Prostate gland (tissue), 2 donors: ENCODE data around the gene TMEM94. TPM values are rescaled to one million over a fixed set of nuclear protein-coding genes. Genes with fewer than 3 reads are reported as not detected.
"Not testable (repeated sequence)": the region's sequence is repeated elsewhere in the genome, so short reads cannot be mapped to it uniquely, and the experiment has no call there.

Experiments
- DNase-seq: peaks from one replicate; pipeline ENCODE4 v3.0.0-alpha.2; 2019; ENCODE audit warnings: low spot score
- H3K27ac ChIP-seq, 2 donors: fragments of 200-600 bp; sonication (generic); 2 replicates each; pipeline ENCODE4 v1.5.1; 2017 to 2019
- H3K27me3 ChIP-seq: fragments of 200-600 bp; sonication (generic); replicated peaks from 2 replicates; pipeline ENCODE4 v1.5.1; 2019; ENCODE audit not compliant: insufficient read depth
- H3K36me3 ChIP-seq, 2 donors: fragments of 200-600 bp; sonication (generic); 1 replicate in 1 of 2; 2 replicates in 1 of 2; pipeline versions ENCODE4 v1.5.1 to v1.8.1; 2017 to 2019
- H3K4me1 ChIP-seq: fragments of 200-600 bp; sonication (generic); replicated peaks from 2 replicates; pipeline ENCODE4 v1.5.1; 2019
- H3K4me3 ChIP-seq, 2 donors: fragments of 200-600 bp; sonication (generic); 2 replicates each; pipeline ENCODE4 v1.5.1; 2017 to 2019
- H3K9me3 ChIP-seq: fragments of 200-600 bp; sonication (generic); 2 replicates; pipeline ENCODE4 v1.5.1; 2017
- POLR2A ChIP-seq: fragments of 450-650 bp; IDR thresholded peaks from one replicate; pipeline ENCODE4 v1.6.1; 2016; ENCODE audit warnings: antibody characterized with exemption, mild to moderate bottlenecking
- POLR2AphosphoS5 ChIP-seq: sonication (generic); formaldehyde crosslinking; IDR thresholded peaks from one replicate; pipeline ENCODE4 v1.6.1; 2017; ENCODE audit warnings: antibody characterized with exemption
- WGBS: methylation state at CpG from one replicate; pipeline ENCODE4 v1.1.5; 2018; 5-methylcytosine and 5-hydroxymethylcytosine counted together
- intact Hi-C: fragments of 100-400 bp; cut with DNase I; formaldehyde crosslinking; loops from one replicate; pipeline ENCODE4 v1.14.2; 2022
- total RNA-seq, 2 donors: library from RNA; depleted of rRNA; stranded (reverse); fragments of >200 nt; gene quantifications; one replicate each; pipeline ENCODE4 v1.1.0, GENCODE V29; 2016
- TF ChIP-seq, protein P1 (sequence below), 4 experiments: fragments of 200-600 bp in 2 of 4; fragments of 450-650 bp in 2 of 4; sonication (generic) in 2 of 4; IDR thresholded peaks; 1 replicate in 3 of 4; 2 replicates in 1 of 4; pipeline ENCODE4 v1.5.1; 2016 to 2019; ENCODE audit warnings: antibody characterized with exemption in 4 of 4, mild to moderate bottlenecking in 2 of 4, moderate library complexity in 2 of 4

TMEM94 gene
- total RNA-seq, 2 donors from 2014 or later = 63.5 to 128 TPM

DNA sequence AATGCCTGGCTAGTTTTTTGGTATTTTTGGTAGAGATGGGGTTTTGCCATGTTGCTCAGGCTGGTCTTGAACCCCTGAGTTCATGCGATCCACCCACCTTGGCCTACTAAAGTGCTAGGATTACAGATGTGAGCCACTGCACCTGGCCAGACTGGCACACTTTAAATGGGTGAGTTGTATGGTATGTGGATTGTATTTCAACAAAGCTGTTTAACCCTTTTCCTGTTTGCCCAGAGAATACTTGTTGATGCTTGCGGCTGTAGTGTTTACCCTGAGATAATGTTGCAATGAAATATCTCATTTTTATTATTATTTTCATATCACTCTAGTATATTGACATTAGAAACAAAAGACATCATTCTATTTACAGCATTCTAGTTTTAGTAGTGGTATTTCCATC lies 17.1 kb upstream of the TMEM94 start:
- WGBS = 51% methylated on average over 2 of the region's 2 CpGs
- no peak overlapping the region for H3K4me3 ChIP-seq
- TF ChIP-seq POLR2AphosphoS5 (no peak), POLR2A (no peak)
- TF ChIP-seq, protein P1, sequence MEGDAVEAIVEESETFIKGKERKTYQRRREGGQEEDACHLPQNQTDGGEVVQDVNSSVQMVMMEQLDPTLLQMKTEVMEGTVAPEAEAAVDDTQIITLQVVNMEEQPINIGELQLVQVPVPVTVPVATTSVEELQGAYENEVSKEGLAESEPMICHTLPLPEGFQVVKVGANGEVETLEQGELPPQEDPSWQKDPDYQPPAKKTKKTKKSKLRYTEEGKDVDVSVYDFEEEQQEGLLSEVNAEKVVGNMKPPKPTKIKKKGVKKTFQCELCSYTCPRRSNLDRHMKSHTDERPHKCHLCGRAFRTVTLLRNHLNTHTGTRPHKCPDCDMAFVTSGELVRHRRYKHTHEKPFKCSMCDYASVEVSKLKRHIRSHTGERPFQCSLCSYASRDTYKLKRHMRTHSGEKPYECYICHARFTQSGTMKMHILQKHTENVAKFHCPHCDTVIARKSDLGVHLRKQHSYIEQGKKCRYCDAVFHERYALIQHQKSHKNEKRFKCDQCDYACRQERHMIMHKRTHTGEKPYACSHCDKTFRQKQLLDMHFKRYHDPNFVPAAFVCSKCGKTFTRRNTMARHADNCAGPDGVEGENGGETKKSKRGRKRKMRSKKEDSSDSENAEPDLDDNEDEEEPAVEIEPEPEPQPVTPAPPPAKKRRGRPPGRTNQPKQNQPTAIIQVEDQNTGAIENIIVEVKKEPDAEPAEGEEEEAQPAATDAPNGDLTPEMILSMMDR (IDR thresholded peaks at IDR 0.05) = no peak
- no peaks in the 10 kb centered on the region for H3K4me1 ChIP-seq
- intact Hi-C loops = no loop called here
- DNase-seq = no peak
- H3K36me3 ChIP-seq = no peaks in the 10 kb centered on the region
- H3K27ac ChIP-seq = no peak overlapping the region
- H3K9me3 ChIP-seq = no peaks in the 10 kb centered on the region
- H3K27me3 ChIP-seq = no peaks in the 10 kb centered on the region

DNA sequence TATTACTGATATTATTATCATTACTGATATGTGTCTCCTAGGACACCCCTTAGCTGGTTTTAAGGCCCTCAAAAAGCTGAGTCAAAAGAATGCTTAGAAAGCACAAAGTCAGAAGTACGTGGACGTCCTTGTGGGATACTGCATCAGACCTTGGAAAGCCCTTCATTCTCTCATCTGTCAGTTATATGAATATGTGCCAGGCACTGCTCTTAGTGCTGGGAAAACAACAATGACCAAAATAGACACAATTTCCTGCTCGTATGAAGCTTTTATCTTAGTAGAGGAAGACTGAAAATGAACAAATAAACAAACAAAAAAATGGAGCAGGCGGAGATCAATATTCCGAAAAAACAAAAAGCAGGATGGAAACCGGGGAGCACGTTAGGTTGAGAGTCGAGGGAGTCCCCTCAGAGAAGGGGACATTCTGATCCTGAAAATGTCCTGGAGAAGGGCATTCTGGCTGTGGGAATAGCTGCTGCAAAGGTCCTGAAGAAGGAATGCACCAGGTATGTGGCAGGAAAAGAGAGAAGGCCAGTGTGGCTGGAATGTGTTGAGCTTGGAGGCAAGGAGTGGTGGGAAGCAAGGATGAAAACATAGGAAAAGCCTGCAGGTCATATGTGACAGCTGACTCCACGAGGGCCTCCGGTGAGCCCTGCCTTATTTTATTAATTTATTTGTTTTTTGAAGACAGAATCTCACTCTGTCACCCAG lies 15.5 kb upstream of the TMEM94 start:
- Histone ChIP-seq H3K27me3 (no peaks in the 10 kb centered on the region), H3K4me1 (no peaks in the 10 kb centered on the region), H3K36me3 (no peaks in the 10 kb centered on the region), H3K4me3 (no peak overlapping the region), H3K27ac (no peak overlapping the region), H3K9me3 (no peaks in the 10 kb centered on the region)
- WGBS = 62% methylated on average over 10 of the region's 10 CpGs
- no peak for DNase-seq
- intact Hi-C loops = no loop called here
- TF ChIP-seq POLR2AphosphoS5 (no peak), POLR2A (no peak)
- TF ChIP-seq, protein P1 (IDR thresholded peaks at IDR 0.05) = no peak

DNA sequence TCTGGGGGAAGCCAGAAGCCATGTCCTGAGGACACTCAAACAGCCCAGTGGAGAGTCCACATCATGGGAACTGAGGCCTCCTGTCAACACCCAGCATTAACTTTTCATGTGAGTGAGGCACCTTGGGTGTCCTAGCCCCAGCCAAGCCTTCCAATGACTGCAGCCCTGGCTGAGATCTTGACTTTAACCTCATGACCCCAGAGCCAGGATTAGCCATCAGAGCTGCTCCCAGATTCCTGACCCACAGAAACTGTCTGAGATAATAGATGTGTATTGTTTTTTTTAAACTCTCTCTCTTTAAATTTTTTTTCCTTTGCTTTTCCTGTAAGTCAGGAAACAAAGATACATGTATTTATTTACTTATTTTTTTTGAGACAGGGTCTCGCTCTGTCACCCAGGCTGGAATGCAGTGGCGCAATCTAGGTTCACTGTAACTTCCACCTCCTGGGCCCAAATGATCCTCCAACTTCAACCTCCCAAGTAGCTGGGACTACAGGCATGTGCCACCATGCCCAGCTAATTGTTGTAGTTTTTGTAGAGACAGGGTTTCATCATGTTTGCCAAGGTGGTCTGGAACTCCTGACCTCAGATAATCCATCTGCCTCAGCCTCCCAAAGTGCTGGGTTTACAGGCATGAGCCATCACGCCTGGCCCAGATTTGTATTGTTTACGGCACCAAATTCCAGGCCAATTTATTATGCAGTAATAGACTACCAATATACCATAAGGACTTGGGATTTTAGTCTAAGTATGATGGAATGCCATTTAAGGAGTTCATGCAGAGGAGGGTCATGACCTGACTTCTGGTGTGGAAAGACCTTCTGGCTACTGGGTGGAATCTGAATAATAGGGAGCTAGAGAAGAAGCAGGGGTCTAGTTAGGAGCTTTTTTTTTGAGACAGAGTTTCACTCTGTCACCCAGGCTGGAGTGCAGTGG lies 14.0 kb upstream of the TMEM94 start:
- TF ChIP-seq POLR2AphosphoS5 (no peak), POLR2A (no peak)
- TF ChIP-seq, protein P1 (IDR thresholded peaks at IDR 0.05) = no peak
- Histone ChIP-seq H3K4me3 (no peak overlapping the region), H3K27me3 (no peaks in the 10 kb centered on the region), H3K36me3 (no peaks in the 10 kb centered on the region), H3K9me3 (no peaks in the 10 kb centered on the region), H3K27ac (no peak overlapping the region), H3K4me1 (no peaks in the 10 kb centered on the region)
- intact Hi-C loops = no loop called here
- DNase-seq = no peak
- 83% methylated on average over 4 of the region's 4 CpGs for WGBS

DNA sequence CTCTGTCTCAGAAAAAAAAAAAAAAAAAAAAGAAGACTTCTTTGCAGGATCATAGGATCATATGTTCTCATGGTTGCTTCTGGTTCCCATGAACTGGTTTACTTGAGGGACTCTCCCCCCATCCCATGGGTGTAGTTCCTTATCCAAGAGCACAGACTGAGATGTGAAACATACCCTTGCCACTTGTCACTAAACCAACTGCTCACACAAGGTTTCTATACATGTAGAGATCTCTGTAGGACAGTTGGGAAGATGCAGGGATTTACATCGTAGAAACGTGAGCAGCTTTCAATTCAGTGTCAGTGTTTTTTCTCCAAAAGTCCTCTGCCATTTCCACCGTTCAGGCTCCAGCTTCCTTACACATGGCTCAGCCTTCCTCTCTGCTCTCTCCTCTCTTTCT lies 11.1 kb upstream of the TMEM94 start:
- H3K27ac ChIP-seq = no peak overlapping the region
- intact Hi-C loops = no loop called here

DNA sequence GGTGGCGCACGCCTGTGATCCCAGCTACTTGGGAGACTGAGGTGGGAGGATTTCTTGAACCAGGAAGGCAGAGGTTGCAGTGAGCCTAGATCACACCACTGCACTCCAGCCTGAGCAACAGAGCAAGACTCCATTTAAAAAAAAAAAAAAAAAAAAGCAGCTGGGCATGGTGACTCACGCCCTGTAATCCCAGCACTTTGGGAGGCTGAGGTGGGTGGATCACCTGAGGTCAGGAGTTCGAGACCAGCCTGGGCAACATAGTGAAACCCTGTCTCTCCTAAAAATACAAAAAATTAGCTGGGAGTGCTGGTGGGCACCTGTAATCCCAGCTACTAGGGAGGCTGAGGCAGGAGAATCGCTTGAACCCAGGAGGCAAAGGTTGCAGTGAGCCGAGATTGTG lies 10.5 kb upstream of the TMEM94 start:
- DNase-seq, intact Hi-C loops, H3K4me3 ChIP-seq, H3K4me1 ChIP-seq, H3K36me3 ChIP-seq, H3K9me3 ChIP-seq, H3K27ac ChIP-seq, H3K27me3 ChIP-seq: not testable (repeated sequence)
- WGBS = 90% methylated on average over 6 of the region's 6 CpGs

More for the DNA sequence above, 11.1 kb upstream of the TMEM94 start:
- no peaks in the 10 kb centered on the region for H3K27me3 ChIP-seq
- no peaks in the 10 kb centered on the region for H3K9me3 ChIP-seq
- TF ChIP-seq, protein P1 (IDR thresholded peaks at IDR 0.05) = no peak
- no peak for TF ChIP-seq POLR2AphosphoS5
- no peak for TF ChIP-seq POLR2A
- no peak overlapping the region for H3K4me3 ChIP-seq
- H3K36me3 ChIP-seq = no peaks in the 10 kb centered on the region
- H3K4me1 ChIP-seq = no peaks in the 10 kb centered on the region
- WGBS = 85% methylated on average over 3 of the region's 3 CpGs
- no peak for DNase-seq
